ENCODE results near the gene CDKN3.
"Not testable (repeated sequence)": the region's sequence is repeated elsewhere in the genome, so short reads cannot be mapped to it uniquely, and the experiment has no call there.

The CDKN3 gene

GRCh38 chr14:54457609-54457996 lies 60.8 kb downstream of the CDKN3 start:
- no peak for DNase-seq

GRCh38 chr14:54458536-54458935 lies 61.7 kb downstream of the CDKN3 start:
- not testable (repeated sequence) for DNase-seq

GRCh38 chr14:54459106-54459505 lies 62.3 kb downstream of the CDKN3 start:
- DNase-seq: no peak

- no peak for DNase-seq
Observed at GRCh38 chr14:54462048-54462447, 65.2 kb downstream of the CDKN3 start.

- no peak for DNase-seq
Observed at GRCh38 chr14:54465654-54466053, 68.8 kb downstream of the CDKN3 start.

GRCh38 chr14:54467280-54467679 lies 70.5 kb downstream of the CDKN3 start:
- DNase-seq: no peak
